Measurements from ENCODE around the gene SDCCAG8.

SDCCAG8 gene

GRCh38 chr1:243465738-243466137 is 209.9 kb downstream of the SDCCAG8 start:
- DNase-seq, result no peak

- peak; percentile 76 for DNase-seq
Observed at GRCh38 chr1:243469497-243469896, 213.7 kb downstream of the SDCCAG8 start.

DNA sequence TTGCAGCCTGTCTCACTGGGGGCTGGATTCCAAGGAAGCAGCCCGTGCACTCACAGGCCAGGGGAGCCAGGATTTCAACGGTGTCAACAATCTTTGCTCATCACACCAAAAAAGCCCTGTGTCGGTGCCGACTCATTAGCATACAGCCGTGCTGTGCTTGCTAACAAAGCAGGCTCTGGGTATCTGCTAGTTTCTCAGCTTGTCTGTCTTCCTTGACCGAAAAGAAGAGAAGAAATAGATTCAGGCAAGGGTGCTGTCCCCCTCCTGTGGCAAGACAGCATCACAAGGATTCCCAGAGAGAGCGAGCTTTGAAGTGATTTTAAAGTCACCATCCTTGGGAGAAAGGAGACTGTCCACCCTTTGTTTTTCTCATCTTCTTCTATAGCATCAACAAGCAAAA is 214.7 kb downstream of the SDCCAG8 start:
- DNase-seq, result no peak

DNA sequence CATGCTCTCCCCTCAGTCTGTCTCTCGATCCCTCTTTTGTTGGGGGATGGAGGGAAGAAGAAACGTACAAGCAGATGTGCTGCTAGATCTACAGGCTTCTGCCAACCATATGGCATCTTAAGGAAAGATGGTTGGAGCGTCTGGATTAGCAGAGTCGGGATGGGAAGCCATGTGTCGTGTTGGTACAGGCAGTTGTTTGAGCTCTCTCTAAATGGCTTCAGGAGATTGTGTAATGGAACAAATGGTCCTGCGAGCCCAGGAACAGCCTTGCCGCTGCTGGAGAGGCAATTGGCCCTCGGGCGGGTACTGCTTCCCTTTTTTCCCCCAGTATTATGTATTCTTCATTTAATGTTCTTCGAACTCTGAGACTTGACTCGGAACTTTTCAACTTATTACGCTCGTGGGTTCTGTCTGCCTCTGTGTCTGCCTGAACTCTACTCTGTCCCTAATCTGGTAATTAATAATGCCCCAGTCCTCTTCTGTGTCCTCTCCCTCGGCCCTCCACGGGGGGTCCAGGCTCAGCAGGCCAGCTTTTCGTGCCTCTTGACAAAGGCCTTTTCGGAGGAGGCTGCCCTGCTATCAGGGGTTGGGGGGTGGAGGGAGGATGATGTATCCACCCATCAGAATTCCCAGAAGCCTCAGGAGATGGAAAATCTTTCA is 215.3 kb downstream of the SDCCAG8 start:
- peak; percentile 97 for DNase-seq

DNA sequence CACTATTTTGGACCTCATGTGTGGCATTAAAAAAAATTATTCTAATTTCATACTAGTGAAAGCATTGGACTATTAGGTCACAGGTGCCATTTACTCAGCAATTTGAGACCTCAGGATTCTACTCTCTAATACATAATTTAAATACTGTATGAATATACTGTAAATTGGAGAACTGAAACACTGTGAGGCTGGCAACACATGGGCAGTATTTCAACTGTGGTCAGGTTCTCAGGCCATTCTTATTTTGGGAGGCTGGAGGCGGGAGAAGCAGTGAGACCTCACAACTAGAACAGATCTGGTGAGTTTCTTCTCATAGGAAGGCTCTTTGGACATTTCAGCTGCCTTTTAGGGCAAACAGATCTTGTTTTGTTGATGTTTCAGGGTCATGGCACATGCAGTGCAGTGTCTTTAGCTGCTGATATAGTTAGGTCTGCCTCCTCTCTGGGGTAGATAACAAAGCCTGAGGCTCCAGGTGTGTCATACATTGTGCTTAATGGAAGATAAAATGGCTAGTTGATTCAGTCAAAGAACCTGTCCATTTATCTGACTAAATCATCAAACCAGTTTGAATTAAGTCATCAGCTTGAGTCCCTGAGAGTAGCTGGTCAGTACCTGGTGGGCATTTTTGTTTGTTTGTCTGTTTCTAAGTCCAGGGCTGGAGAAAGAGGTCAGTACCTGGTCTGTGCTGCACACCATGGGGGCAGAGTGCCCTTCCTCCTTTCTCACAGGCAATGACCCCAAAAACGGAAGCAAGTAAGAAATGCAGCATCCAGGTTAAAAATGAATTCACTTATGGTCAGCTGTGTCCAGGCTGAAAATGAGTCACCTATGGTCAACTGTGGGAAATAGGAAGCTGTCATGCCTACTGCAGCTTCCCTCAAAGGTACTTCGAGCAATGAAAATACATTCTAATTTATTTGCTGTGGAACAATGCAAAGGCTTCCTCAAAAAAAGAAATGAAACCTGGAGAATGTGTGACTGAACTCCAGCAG is 216.2 kb downstream of the SDCCAG8 start:
- DNase-seq, result no peak

GRCh38 chr1:243473227-243474135 is 217.6 kb downstream of the SDCCAG8 start:
- peak; percentile 79 for DNase-seq

DNA sequence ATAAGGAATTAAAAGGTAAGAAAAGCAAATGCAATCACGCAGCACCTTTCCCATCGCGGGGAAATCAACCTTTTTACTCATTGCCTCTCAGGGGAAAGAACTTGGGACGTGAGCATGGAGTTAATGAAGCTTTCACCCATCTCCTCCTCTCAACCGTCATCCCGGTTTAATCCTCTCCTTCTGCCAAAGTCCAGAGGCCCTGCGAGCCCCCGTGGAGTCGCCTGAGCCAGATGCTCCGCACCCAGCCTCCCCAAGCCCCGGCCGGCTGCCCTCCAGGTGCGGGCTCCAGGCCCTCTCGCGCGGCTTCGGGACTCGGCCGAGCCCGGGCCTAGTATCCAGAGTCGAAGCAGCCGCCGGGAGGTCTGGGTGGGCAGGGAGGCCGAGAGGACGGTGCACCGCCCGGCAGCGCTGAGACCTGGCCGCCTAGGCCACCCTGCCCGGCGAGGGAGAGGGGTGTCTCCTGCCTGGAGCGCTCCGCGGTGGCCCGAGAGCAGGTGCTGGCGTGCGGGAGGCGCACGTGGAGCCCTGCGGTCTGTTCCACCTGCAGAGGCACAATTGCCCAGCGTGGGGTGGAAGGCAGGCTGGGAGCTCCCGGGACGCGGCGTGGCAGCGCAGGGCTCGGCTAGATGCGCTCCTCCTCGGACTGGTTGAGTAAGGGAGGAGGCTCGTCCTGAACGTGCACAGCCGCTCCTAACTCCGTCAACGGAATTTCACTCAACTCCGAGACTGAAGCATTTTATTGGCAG is 218.5 kb downstream of the SDCCAG8 start:
- peak; percentile 51 for DNase-seq

DNA sequence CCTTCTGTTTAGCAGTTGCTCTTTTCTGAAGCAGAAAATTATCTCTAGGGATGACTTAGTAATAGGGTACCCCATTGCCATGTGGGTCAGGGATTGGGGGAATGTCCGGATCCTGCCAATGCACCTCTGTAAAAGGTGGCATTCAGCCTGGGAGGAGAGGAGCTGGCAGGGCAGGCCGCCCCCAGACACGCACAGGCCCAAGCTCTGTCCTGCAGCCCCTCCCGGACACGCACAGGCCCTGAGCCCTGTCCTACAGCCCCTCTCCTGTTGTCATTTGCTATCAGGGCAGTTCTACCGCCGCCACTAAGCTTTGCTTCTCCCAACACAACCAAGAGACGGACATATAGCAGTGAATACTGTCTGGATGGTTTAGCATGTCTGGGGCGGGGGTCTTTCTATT is 219.1 kb downstream of the SDCCAG8 start:
- DNase-seq, result no peak

- peak; percentile 71 for DNase-seq
Observed at GRCh38 chr1:243475966-243476365, 220.1 kb downstream of the SDCCAG8 start.

DNA sequence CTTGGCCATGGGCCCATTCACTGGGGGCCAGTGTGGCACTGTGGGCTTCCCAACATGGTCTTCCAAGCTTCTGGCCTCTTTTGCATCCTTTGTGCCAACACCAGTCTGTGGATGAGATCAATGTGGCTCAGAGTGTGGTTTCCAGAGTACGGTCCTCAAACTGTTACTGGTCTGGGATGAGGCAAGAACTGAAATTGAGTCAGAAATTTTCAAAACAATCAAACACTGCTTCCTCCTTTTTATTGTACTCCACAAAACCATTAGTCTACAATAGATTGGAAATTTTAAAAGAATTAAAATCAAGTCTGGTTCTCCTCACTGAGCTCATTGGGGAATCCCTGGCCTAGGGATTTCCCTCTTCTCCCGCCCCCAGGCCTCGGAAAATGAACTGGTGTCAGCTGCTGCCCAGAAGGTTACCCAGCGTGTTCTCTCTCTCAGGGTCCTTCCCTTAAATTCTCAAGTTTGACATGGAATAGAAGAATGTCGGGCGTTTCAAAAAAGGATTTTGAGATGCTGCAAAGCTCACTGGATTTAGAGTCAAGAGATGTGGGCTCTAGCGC is 222.0 kb downstream of the SDCCAG8 start:
- no peak for DNase-seq

DNA sequence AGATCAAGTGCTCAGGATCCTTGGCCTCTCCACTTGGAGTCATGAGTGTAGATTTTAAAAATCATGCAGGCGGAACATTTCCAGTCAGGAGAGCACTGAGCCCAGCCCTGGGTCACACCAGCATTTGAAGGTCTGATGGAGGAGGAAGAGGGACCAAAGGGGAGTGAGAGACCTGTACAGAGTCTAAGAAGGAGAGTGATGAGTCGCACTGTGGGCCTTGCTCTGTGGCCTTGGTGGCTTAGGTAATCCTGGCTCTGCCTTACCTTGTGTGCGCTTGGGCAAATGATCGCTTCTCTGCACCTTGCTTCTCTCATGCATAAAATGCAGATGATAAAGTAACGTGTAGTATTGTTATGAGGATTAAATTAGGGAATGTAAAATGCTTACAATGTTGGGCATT is 225.3 kb downstream of the SDCCAG8 start:
- DNase-seq, result no peak

DNA sequence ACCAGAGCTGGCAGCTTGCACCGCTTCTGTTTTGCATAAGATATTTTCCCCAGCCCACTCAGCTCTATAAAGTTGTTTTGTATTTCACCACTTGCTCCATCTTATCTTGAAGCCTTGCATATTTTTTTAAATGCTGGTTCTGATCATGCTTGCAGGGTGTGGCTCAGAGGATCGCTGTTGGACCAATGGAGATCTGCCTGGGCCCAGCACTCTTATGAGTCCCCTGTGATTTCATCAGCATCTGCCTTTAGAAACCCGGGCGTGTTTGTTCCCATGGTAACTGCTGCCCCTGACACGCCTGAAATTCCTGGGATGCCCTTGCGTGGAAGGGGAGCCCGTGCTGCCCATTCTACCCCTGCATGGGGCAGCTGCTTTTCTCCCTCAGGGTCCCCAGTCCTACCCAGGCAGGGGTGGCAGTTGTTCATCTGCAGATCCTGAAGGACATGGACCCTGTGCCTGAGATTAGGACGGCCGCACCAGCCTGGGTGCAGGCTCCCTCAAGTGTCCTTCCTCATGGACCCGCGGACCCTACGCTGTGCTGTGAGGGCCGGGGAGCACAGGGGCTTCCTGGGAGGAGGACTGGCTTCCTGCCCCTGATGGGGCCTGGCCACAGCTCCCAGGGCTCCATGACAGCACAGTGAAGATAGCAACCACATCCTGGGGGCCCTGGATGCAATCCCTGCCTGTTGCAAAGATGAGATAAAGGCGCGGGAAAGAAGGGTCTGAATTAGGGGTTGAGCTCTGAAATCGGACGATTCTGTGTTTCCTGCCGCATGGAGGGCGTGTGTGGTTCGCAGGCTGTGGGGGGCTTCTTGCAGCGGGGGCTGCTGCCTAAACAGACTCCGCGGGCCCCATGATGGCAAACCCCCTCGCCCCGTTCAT is 226.5 kb downstream of the SDCCAG8 start:
- peak; percentile 89 for DNase-seq

DNA sequence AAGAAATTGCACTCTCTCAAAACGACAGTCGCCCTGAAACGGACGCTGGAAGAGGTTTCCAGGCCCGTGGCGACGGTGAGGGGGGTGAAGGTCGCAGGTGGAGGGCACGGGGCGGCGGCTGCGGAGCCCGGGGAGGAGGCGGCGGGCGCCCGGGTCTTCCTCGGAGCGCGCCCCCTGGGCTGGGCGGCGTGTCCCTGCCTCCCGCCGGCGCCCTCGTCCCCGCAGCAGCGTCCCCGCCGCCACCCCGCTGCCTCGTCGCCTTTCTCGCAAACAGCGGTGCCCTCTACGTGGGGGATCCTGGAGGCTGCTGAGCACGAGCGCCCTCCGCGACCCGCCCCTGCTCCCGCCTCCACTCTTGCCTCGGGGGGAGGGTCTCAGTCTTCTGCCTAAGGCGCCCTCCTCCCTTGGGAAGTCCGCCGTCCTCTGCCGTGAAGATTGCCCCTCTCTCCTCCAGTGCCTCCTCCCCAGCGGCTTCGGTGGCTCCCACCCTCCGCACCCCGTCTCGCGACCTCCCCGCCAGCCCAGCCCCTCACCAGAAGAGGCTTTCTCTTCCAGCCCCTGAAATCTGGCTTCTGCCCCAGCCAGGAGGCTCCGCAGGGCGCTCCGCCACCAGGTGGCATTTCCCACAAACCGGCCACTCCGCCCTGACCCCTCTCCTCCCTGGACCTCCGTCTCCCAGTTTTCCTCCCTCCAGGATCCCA is 227.4 kb downstream of the SDCCAG8 start:
- peak; percentile 60 for DNase-seq

DNA sequence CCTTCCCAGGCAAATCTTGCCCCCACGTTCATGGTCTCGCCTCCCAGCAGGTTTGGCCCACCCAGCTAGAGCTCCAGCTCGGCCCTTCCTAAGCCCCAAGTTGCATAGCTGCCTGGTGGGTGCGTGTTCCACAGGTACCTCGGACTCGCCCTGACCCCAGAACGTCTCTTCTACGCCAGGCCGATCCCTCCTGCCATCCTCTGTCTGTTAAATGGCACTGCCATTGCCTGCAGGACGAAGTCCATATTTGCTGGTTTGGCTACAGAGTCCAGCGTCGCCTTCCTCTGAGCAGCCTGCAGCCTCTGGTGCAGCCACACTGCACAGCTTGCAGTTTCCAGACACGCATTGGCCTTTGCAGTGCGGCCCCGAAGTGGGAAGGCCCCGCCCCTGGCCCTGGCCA is 228.1 kb downstream of the SDCCAG8 start:
- no peak for DNase-seq

GRCh38 chr1:243487036-243487648 is 231.3 kb downstream of the SDCCAG8 start:
- no peak for DNase-seq

- peak; percentile 67 for DNase-seq
Observed at GRCh38 chr1:243487649-243488227, 231.9 kb downstream of the SDCCAG8 start.

DNA sequence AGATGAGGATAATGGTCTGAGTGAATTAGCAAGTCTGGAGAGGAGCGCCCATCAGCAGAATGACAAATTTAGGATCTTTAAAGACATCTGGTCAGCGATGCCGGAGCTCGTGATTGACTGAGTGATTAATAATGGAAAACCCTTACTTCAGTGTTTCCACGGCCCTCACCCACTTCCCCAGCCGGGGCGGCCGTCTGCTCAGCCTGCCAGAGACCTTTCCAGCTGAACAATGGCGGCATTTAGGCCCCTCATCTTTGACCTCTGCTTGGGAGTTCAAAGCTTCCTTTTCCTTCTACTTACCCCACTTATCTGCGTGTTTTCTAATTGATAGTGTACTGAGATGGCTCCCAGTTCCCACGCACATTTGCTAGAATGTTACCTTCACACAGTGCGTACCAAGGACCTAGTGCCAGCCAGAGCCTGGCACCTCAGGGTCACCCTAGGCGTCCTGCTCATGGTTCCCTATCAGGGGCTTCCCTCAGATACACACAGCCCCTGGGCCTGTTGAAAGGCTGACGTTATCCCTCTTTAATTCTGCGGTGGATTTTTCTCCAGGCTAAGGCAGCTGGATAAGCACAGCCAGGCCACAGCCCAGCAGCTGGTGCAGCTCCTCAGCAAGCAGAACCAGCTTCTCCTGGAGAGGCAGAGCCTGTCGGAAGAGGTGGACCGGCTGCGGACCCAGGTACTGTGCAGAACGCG is 232.8 kb downstream of the SDCCAG8 start:
- DNase-seq, result no peak

DNA sequence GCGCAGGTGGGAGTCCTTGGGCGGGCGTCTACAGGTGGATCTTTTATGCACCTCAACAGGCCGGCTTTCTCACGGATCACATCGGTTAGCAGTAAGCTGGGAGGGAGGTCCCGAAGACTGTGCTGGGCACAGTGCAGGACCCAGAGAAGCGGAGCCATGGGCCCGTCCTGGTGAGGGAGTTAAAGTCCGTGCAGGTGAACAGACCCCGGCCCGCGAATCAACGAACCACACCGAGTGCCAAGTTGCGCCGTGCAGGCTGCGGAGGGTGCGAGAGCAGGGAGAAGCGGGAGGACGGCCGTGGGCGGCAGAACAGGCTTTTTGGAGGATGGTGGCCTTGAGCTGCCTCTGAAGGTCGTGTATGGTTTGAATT is 233.3 kb downstream of the SDCCAG8 start:
- no peak for DNase-seq

Data from DMS 273 treated with DMSO at 0.1 percent for 48 hours (cell line).